HepG2 (cell line): ENCODE measurements around the gene U2AF2. TPM values are rescaled to one million over a fixed set of nuclear protein-coding genes. Genes with fewer than 3 reads are reported as not detected.

Experiments used
- ATRX ChIP-seq: sonication (generic); formaldehyde crosslinking; IDR thresholded peaks from 2 replicates; pipeline ENCODE4 v1.4.0; 2020; ENCODE audit warnings: missing genetic modification reagents, borderline replicate concordance
- BRCA1 ChIP-seq: sonication (generic); formaldehyde crosslinking; IDR thresholded peaks from 2 replicates; pipeline ENCODE4 v1.4.0; 2020; ENCODE audit warnings: missing genetic modification reagents
- GLI4 ChIP-seq: sonication (generic); formaldehyde crosslinking; IDR thresholded peaks from 2 replicates; pipeline ENCODE4 v1.5.1; 2020; ENCODE audit warnings: missing genetic modification reagents, mild to moderate bottlenecking, moderate library complexity, borderline replicate concordance
- HOMEZ ChIP-seq: IDR thresholded peaks from 2 replicates; pipeline ENCODE4 v1.6.1; 2016; ENCODE audit warnings: low read depth
- ISL2 ChIP-seq: sonication (generic); formaldehyde crosslinking; IDR thresholded peaks from 2 replicates; pipeline ENCODE4 v1.5.0; 2020; ENCODE audit warnings: missing genetic modification reagents
- JDP2 ChIP-seq: sonication (generic); formaldehyde crosslinking; IDR thresholded peaks from 2 replicates; pipeline ENCODE4 v1.8.1; 2022; ENCODE audit warnings: missing genetic modification reagents, borderline replicate concordance
- KAT7 ChIP-seq: IDR thresholded peaks from 2 replicates; pipeline ENCODE4 v1.6.1; 2018; ENCODE audit warnings: borderline replicate concordance, missing compliant biosample characterization
- KDM2A ChIP-seq: sonication (generic); formaldehyde crosslinking; IDR thresholded peaks from 2 replicates; pipeline ENCODE4 v1.4.0; 2020; ENCODE audit warnings: low read depth, missing genetic modification reagents, borderline replicate concordance
- MXD4 ChIP-seq: IDR thresholded peaks from 2 replicates; pipeline ENCODE4 v1.6.1; 2016; ENCODE audit warnings: mild to moderate bottlenecking, missing biosample characterization, missing genetic modification reagents
- MZF1 ChIP-seq: sonication (generic); formaldehyde crosslinking; IDR thresholded peaks from 2 replicates; pipeline ENCODE4 v1.8.1; 2023; ENCODE audit warnings: mild to moderate bottlenecking, missing genetic modification reagents, borderline replicate concordance
- NAIF1 ChIP-seq: sonication (generic); formaldehyde crosslinking; IDR thresholded peaks from 2 replicates; pipeline ENCODE4 v1.5.0; 2020; ENCODE audit warnings: mild to moderate bottlenecking, missing genetic modification reagents, borderline replicate concordance
- NRL ChIP-seq: sonication (generic); formaldehyde crosslinking; IDR thresholded peaks from 2 replicates; pipeline ENCODE4 v1.5.0; 2020; ENCODE audit warnings: missing genetic modification reagents, mild to moderate bottlenecking, moderate library complexity, borderline replicate concordance
- PAXIP1 ChIP-seq: sonication (generic); formaldehyde crosslinking; conservative IDR thresholded peaks from 2 replicates; pipeline ENCODE4 v1.4.0; 2020; ENCODE audit warnings: mild to moderate bottlenecking, missing genetic modification reagents, moderate library complexity
- PHF8 ChIP-seq: sonication (generic); formaldehyde crosslinking; IDR thresholded peaks from 2 replicates; pipeline ENCODE4 v1.5.0; 2020; ENCODE audit warnings: missing genetic modification reagents
- POGK ChIP-seq: sonication (generic); formaldehyde crosslinking; conservative IDR thresholded peaks from 2 replicates; pipeline ENCODE4 v1.8.0; 2022; ENCODE audit warnings: mild to moderate bottlenecking, moderate library complexity, missing genetic modification reagents
- POLR2G ChIP-seq: fragments of 200-400 bp; formaldehyde crosslinking; IDR thresholded peaks from 2 replicates; pipeline ENCODE4 v1.6.1; 2018; ENCODE audit warnings: mild to moderate bottlenecking, low read depth, low read length, moderate library complexity
- RBM39 ChIP-seq: fragments of 200-400 bp; formaldehyde crosslinking; IDR thresholded peaks from one replicate; pipeline ENCODE4 v1.6.1; 2018; ENCODE audit warnings: antibody characterized with exemption, mild to moderate bottlenecking, low read depth, low read length; ENCODE audit not compliant: poor library complexity, severe bottlenecking
- ZBTB7B ChIP-seq: sonication (generic); formaldehyde crosslinking; IDR thresholded peaks from 2 replicates; pipeline ENCODE4 v1.4.0; 2020; ENCODE audit warnings: missing genetic modification reagents
- ZFP41 ChIP-seq: sonication (generic); formaldehyde crosslinking; IDR thresholded peaks from 2 replicates; pipeline ENCODE4 v1.4.0; 2020; ENCODE audit warnings: mild to moderate bottlenecking, missing genetic modification reagents, borderline replicate concordance
- ZNF431 ChIP-seq: sonication (generic); formaldehyde crosslinking; IDR thresholded peaks from 2 replicates; pipeline ENCODE4 v1.9.0; 2022; ENCODE audit warnings: missing genetic modification reagents, low read depth, mild to moderate bottlenecking, borderline replicate concordance
- ZNF556 ChIP-seq: sonication (generic); formaldehyde crosslinking; IDR thresholded peaks from 2 replicates; pipeline ENCODE4 v1.4.0; 2020; ENCODE audit warnings: mild to moderate bottlenecking, missing genetic modification reagents, borderline replicate concordance
- ZNF775 ChIP-seq: sonication (generic); formaldehyde crosslinking; IDR thresholded peaks from 2 replicates; pipeline ENCODE4 v1.4.0; 2020; ENCODE audit warnings: missing genetic modification reagents, mild to moderate bottlenecking, moderate library complexity, borderline replicate concordance
- polyA plus RNA-seq, 8 experiments: library from polyadenylated mRNA; depleted of rRNA in 3 of 8; stranded (reverse) in 7 of 8; unstranded in 1 of 8; fragments of >200 nt; fragmentation: Illumina TruSeq in 4 of 8; extraction: Trizol in 4 of 8; gene quantifications; 2 replicates each; pipeline versions ENCODE4 v1.2.1 to v1.2.3, GENCODE V29; 2011 to 2016; ENCODE audit warnings: low read depth in 4 of 8, missing spikeins in 1 of 8, mixed read lengths in 1 of 8; ENCODE audit not compliant: insufficient read depth in 1 of 8
- total RNA-seq, 5 experiments: library from RNA; depleted of rRNA; stranded (reverse); fragments of >200 nt; fragmentation: Illumina TruSeq; extraction: Trizol; gene quantifications; 2 replicates each; pipeline ENCODE4 v1.2.3, GENCODE V29; 2016; ENCODE audit warnings: low read depth in 1 of 5

Gene U2AF2
- total and polyA plus RNA-seq, 2 of the 13 experiments (the other 11 are each of a cell fraction or from before 2014, with no cell fraction given) = 84.3 to 124 TPM

- TF ChIP-seq JDP2 (CRISPR knock-in tag) (no peak), PAXIP1 (CRISPR knock-in tag) (peak; percentile 29; the same call in 1 of the 2 replicates), PHF8 (CRISPR knock-in tag) (peak; percentile 20; the same call in 1 of the 2 replicates), ISL2 (CRISPR knock-in tag) (peak; percentile 26; the same call in 1 of the 2 replicates), ZNF431 (CRISPR knock-in tag) (peak; percentile 85), NRL (CRISPR knock-in tag) (no peak), GLI4 (CRISPR knock-in tag) (no peak), ZBTB7B (CRISPR knock-in tag) (0 out of 2 replicates have a peak, but pooled peaks have one; percentile 33), KDM2A (CRISPR knock-in tag) (peak; percentile 94), BRCA1 (CRISPR knock-in tag) (no peak), NAIF1 (CRISPR knock-in tag) (no peak), POLR2G (peak; percentile 54; the same call in 1 of the 2 replicates), MXD4 (CRISPR knock-in tag) (no peak), HOMEZ (CRISPR knock-in tag) (no peak), KAT7 (CRISPR knock-in tag) (peak; percentile 8; the same call in 1 of the 2 replicates), RBM39 (peak; percentile 65), ZFP41 (CRISPR knock-in tag) (no peak), MZF1 (CRISPR knock-in tag) (no peak), ZNF775 (no peak), ZNF556 (CRISPR knock-in tag) (peak; percentile 66; the same call in 1 of the 2 replicates), ATRX (CRISPR knock-in tag) (no peak), POGK (0 out of 2 replicates have a peak, but pooled peaks have one; percentile 4)
Observed at GRCh38 chr19:55640577-55641425, 14.0 kb upstream of the U2AF2 start, which contains the start of gene ZNF580 (continued).
